Measurements from ENCODE around the gene LHFPL3. TPM values are rescaled to one million over a fixed set of nuclear protein-coding genes. Genes with fewer than 3 reads are reported as not detected.

The LHFPL3 gene
- total RNA-seq, 2 experiments from 2014 or later = not detected

GRCh38 chr7:104366390-104366789, 38.0 kb downstream of the LHFPL3 start:
- DNase-seq (ENCODE audit: low spot score) = no peak
- Histone ChIP-seq H2AFZ (ENCODE audit: low read length) (no peak overlapping the region), H3K9me2 (ENCODE audit: insufficient read depth, low read length) (no peaks in the 10 kb centered on the region), H3K9me3 (ENCODE audit: low read length) (no peaks in the 10 kb centered on the region), H3K36me3 (ENCODE audit: insufficient read depth, low read length) (no peaks in the 10 kb centered on the region), H3K79me2 (ENCODE audit: insufficient read depth, low read depth, low read length) (no peaks in the 10 kb centered on the region), H3K4me1 (ENCODE audit: insufficient read depth, low read length, poor library complexity, severe bottlenecking) (no peaks in the 10 kb centered on the region), H3K4me3 (ENCODE audit: low read depth, low read length, poor library complexity, severe bottlenecking) (no peak overlapping the region), H3K27ac (ENCODE audit: low read depth, low read length, poor library complexity, severe bottlenecking) (no peak overlapping the region), H3K4me2 (ENCODE audit: low read length) (no peak overlapping the region), H4K20me1 (ENCODE audit: insufficient read depth, low read length) (no peaks in the 10 kb centered on the region)
- intact Hi-C loops (cut with micrococcal nuclease; ENCODE audit: unreplicated experiment) = no loop called here
- POLR2A ChIA-PET = no interaction called here
- CTCF ChIA-PET (ENCODE audit: unreplicated experiment) = no interaction called here
- no peak for TF ChIP-seq EZH2phosphoT487 (IDR thresholded peaks at IDR 0.05; ENCODE audit: borderline replicate concordance, low read depth, low read length)
- no peak for TF ChIP-seq CTCF (conservative IDR thresholded peaks at IDR 0.05; ENCODE audit: low read length)
- no TSS peak for BruUV-seq (replicated peaks)

- no peaks in the 10 kb centered on the region for H3K4me1 ChIP-seq (ENCODE audit: insufficient read depth, low read length, poor library complexity, severe bottlenecking)
- no peaks in the 10 kb centered on the region for H3K9me3 ChIP-seq (ENCODE audit: low read length)
- TF ChIP-seq CTCF (conservative IDR thresholded peaks at IDR 0.05; ENCODE audit: low read length) (no peak), EZH2phosphoT487 (IDR thresholded peaks at IDR 0.05; ENCODE audit: borderline replicate concordance, low read depth, low read length) (no peak)
- no peaks in the 10 kb centered on the region for H3K9me2 ChIP-seq (ENCODE audit: insufficient read depth, low read length)
- no peak for DNase-seq (ENCODE audit: low spot score)
- intact Hi-C loops (cut with micrococcal nuclease; ENCODE audit: unreplicated experiment) = no loop called here
- H3K4me2 ChIP-seq (ENCODE audit: low read length) = no peak overlapping the region
- H2AFZ ChIP-seq (ENCODE audit: low read length) = no peak overlapping the region
- BruUV-seq (replicated peaks) = no TSS peak
- no peaks in the 10 kb centered on the region for H4K20me1 ChIP-seq (ENCODE audit: insufficient read depth, low read length)
- H3K27ac ChIP-seq (ENCODE audit: low read depth, low read length, poor library complexity, severe bottlenecking) = no peak overlapping the region
- H3K4me3 ChIP-seq (ENCODE audit: low read depth, low read length, poor library complexity, severe bottlenecking) = no peak overlapping the region
- ChIA-PET POLR2A (no interaction called here), CTCF (ENCODE audit: unreplicated experiment) (no interaction called here)
- H3K79me2 ChIP-seq (ENCODE audit: insufficient read depth, low read depth, low read length) = no peaks in the 10 kb centered on the region
- H3K36me3 ChIP-seq (ENCODE audit: insufficient read depth, low read length) = no peaks in the 10 kb centered on the region
These were observed 39.5 kb downstream of the LHFPL3 start for GRCh38 chr7:104367926-104368325.

GRCh38 chr7:104371216-104371979, 43.0 kb downstream of the LHFPL3 start:
- POLR2A ChIA-PET = interaction anchor here (0.7 kb wide), 1 partner anchor 352 kb away, joined by 3 read pairs; no protein-coding TSS in a partner anchor
- Histone ChIP-seq H4K20me1 (ENCODE audit: insufficient read depth, low read length) (no peaks in the 10 kb centered on the region), H3K79me2 (ENCODE audit: insufficient read depth, low read depth, low read length) (no peaks in the 10 kb centered on the region), H3K36me3 (ENCODE audit: insufficient read depth, low read length) (no peaks in the 10 kb centered on the region), H3K4me2 (ENCODE audit: low read length) (no peak overlapping the region), H3K4me1 (ENCODE audit: insufficient read depth, low read length, poor library complexity, severe bottlenecking) (no peaks in the 10 kb centered on the region), H3K9me3 (ENCODE audit: low read length) (no peaks in the 10 kb centered on the region), H3K9me2 (ENCODE audit: insufficient read depth, low read length) (no peaks in the 10 kb centered on the region), H2AFZ (ENCODE audit: low read length) (no peak overlapping the region), H3K4me3 (ENCODE audit: low read depth, low read length, poor library complexity, severe bottlenecking) (no peak overlapping the region), H3K27ac (ENCODE audit: low read depth, low read length, poor library complexity, severe bottlenecking) (no peak overlapping the region)
- no TSS peak for BruUV-seq (replicated peaks)
- intact Hi-C loops (cut with micrococcal nuclease; ENCODE audit: unreplicated experiment) = no loop called here
- CTCF ChIA-PET (ENCODE audit: unreplicated experiment) = no interaction called here
- TF ChIP-seq EZH2phosphoT487 (IDR thresholded peaks at IDR 0.05; ENCODE audit: borderline replicate concordance, low read depth, low read length) = no peak
- TF ChIP-seq CTCF (conservative IDR thresholded peaks at IDR 0.05; ENCODE audit: low read length) = no peak
- DNase-seq (ENCODE audit: low spot score) = no peak

Data from OCI-LY7 (cell line).